T-helper 2 cell treated with Interferon-gamma antibody and Interleukin-4, amounts not matched to agents 5 μg/mL and 100 μg/mL, for 36 hours (primary cell): ENCODE results near the gene KLC1.

Source experiments
- DNase-seq: peaks from one replicate; pipeline ENCODE4 v3.0.0; 2021; ENCODE audit warnings: low spot score
- H3K27ac Mint-ChIP-seq: one replicate; pipeline ENCODE4 v1.8.0; 2021; ENCODE audit warnings: mild to moderate bottlenecking, mixed read lengths
- H3K27me3 Mint-ChIP-seq: one replicate; pipeline ENCODE4 v1.8.0; 2021; ENCODE audit warnings: low read depth, mixed read lengths
- H3K36me3 Mint-ChIP-seq: one replicate; pipeline ENCODE4 v1.8.0; 2021; ENCODE audit warnings: low read depth, mixed read lengths
- H3K4me1 Mint-ChIP-seq: one replicate; pipeline ENCODE4 v1.8.0; 2021; ENCODE audit warnings: low read depth, mixed read lengths
- H3K4me3 Mint-ChIP-seq: one replicate; pipeline ENCODE4 v1.8.0; 2022; ENCODE audit warnings: mild to moderate bottlenecking, moderate library complexity, mixed read lengths
- H3K9me3 Mint-ChIP-seq: one replicate; pipeline ENCODE4 v1.8.0; 2021; ENCODE audit warnings: mixed read lengths

Gene KLC1

DNA sequence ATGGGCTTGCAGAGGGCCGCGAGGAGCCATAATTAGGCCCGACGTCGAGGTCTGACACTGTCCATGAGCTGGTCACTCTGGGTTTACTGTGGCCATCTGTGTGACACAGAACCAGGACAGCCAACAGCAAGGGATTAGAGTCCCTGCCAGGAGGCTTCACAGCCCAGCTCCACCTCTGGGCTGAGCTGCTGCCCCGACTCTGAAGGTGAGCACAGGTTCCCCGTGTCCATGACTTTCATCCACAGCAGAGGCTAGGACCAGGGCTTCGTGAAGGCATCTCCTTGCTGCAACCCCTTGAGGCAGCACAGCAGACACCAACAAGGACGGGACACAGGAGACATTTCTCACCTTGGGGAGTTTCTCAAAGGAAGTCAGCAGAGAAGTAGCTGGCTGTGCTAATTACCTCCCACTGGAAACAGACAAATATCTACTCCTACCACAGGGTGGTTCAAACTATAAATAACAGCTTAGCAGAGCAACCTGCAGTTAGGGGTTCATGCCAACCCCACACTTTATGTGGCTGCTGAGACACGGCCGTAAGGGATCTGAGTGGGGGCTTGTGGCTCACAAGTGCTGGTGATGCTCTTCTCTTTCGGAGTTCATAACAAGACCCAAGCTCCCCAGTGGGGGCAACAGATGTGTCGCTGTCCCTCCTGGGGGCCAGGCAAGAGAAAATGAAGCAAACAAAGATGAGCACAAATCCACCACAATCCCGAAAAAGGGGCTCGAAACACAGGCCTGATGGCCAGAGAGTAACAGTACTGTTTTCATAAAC lies 115.8 kb downstream of the KLC1 start:
- Mint-ChIP-seq H3K9me3 (no peaks in the 10 kb centered on the region), H3K36me3 (no peaks in the 10 kb centered on the region), H3K4me1 (peaks cover 11% of the 10 kb centered on the region), H3K4me3 (no peak overlapping the region), H3K27ac (no peak overlapping the region), H3K27me3 (no peaks in the 10 kb centered on the region)
- no peak for DNase-seq

DNA sequence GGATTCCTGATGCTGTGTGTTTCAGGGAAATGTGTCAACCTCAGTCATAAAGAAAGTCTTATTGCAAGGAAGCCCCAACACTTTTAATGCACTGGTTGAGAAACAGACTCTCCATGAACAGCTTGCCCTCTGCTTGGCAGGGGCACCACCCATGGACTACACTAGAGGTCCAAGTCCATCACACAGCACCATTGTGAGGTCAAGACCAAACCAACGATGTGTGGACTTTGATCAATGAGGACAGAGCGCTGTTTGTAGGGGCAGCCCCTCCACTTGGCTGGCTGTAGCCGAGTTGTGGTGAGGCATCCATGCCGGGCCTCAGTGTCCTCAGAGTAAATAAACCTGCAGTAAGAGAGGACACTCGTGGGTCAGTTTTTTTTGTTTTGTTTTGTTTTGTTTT lies 116.4 kb downstream of the KLC1 start:
- H3K36me3 Mint-ChIP-seq = no peaks in the 10 kb centered on the region
- no peaks in the 10 kb centered on the region for H3K9me3 Mint-ChIP-seq
- no peak overlapping the region for H3K27ac Mint-ChIP-seq
- H3K4me1 Mint-ChIP-seq = peaks cover 11% of the 10 kb centered on the region
- H3K4me3 Mint-ChIP-seq = no peak overlapping the region
- DNase-seq = no peak
- no peaks in the 10 kb centered on the region for H3K27me3 Mint-ChIP-seq

DNA sequence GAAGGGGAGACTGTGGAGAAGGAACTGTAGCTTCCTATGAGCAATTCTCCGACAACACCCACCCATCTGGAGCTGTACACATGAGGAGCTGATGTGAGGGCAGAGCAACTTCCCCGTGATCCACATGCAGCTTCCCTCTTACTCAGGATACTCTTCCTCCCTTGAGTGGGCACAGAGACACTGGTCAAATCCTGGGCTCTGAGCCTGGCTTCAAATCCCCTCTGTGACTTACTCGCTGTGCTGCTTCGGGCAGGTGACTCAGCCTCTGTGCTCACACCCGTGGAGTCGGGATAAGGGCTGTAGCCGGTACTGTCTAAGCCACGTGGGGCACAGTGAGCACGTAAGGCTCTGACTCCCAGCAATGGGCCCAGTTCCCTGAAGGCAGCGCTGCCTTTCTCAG lies 117.7 kb downstream of the KLC1 start:
- peaks cover 11% of the 10 kb centered on the region for H3K4me1 Mint-ChIP-seq
- H3K4me3 Mint-ChIP-seq = no peak overlapping the region
- no peaks in the 10 kb centered on the region for H3K9me3 Mint-ChIP-seq
- no peaks in the 10 kb centered on the region for H3K36me3 Mint-ChIP-seq
- no peak overlapping the region for H3K27ac Mint-ChIP-seq
- H3K27me3 Mint-ChIP-seq = no peaks in the 10 kb centered on the region
- DNase-seq = no peak

DNA sequence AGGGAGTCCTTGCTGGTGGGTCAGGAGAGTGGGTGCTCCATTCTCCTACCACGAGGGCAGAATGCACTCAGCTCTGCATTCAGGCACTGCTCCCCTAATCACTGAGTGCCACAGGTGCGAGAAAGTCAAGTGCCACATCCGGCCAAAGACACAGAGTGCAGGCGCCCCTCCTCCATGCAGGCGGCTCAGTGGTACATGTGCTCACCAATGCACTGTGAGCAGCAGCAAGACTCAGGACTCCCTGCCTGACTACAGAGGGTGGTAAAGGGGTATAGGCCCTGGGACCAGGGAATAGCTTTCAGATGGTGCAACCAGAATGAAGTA lies 119.5 kb downstream of the KLC1 start:
- H3K4me3 Mint-ChIP-seq = no peak overlapping the region

DNA sequence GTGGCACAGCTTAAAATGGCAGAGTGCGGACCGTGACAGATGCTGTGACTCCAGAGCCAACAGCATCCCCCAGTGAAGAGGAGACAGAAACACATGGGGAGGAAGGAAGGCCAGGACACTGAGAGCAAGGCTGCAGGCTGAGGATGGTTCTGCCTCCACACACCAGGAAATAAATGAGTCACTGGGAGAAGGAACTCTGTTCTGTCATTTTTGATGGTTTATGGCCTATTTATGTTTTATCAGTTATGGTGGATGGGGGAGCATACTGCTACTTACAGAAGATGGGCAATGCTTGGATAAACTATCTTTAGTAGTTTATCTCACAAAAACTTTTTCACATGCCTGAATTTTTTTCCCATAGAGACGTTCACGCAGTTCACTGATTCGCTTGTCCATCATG lies 120.4 kb downstream of the KLC1 start:
- Mint-ChIP-seq H3K27me3 (no peaks in the 10 kb centered on the region), H3K4me1 (peaks cover 11% of the 10 kb centered on the region), H3K4me3 (no peak overlapping the region), H3K27ac (no peak overlapping the region), H3K9me3 (no peaks in the 10 kb centered on the region), H3K36me3 (no peaks in the 10 kb centered on the region)
- DNase-seq = no peak

More for the DNA sequence above, 119.5 kb downstream of the KLC1 start:
- peaks cover 11% of the 10 kb centered on the region for H3K4me1 Mint-ChIP-seq
- no peaks in the 10 kb centered on the region for H3K27me3 Mint-ChIP-seq
- H3K9me3 Mint-ChIP-seq = no peaks in the 10 kb centered on the region
- no peak overlapping the region for H3K27ac Mint-ChIP-seq
- DNase-seq = peak; percentile 20
- H3K36me3 Mint-ChIP-seq = no peaks in the 10 kb centered on the region

DNA sequence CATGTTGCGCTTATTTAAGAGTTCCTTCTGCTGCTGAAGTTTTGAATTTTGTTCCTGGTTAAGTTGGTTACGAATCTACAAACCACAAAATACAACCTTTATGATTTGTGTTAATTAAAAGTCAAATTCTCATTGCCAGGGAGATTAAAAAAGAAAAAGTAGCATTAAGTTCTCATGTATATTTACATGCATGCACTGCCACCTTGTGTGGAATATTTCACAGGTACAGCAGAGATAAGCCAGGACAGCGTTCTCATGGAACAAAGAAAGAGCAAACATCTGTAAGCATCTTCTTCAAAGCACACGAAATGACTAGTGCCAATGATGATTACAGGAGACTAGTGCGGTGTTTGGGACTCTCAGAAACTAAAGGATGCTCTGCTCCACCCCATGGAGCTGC lies 120.8 kb downstream of the KLC1 start:
- Mint-ChIP-seq H3K27me3 (no peaks in the 10 kb centered on the region), H3K4me3 (no peak overlapping the region), H3K36me3 (no peaks in the 10 kb centered on the region), H3K27ac (no peak overlapping the region), H3K9me3 (no peaks in the 10 kb centered on the region), H3K4me1 (peaks cover 11% of the 10 kb centered on the region)
- DNase-seq = no peak
